B cell (primary cell): ENCODE data around the gene QKI. TPM values are rescaled to one million over a fixed set of nuclear protein-coding genes. Genes with fewer than 3 reads are reported as not detected.

Experiments used
- ATAC-seq: fragments of 200-7000 bp; cut with Tn5 transposase; one replicate; pipeline ENCODE4 v1.10.0; 2021; ENCODE audit warnings: low read depth, mild to moderate bottlenecking, moderate number of reproducible peaks, moderate library complexity
- CTCF ChIA-PET: fragments of 350-600 bp; sonication (Branson Sonifier 250); formaldehyde crosslinking; loops from one replicate; lab custom pipeline; 2021; ENCODE audit warnings: antibody characterized with exemption, inconsistent platforms; lab: Charles Lee
- POLR2A ChIA-PET: fragments of 350-600 bp; sonication (Branson Sonifier 250); formaldehyde crosslinking; loops from one replicate; lab custom pipeline; 2021; ENCODE audit warnings: antibody characterized with exemption; lab: Charles Lee
- DNase-seq: peaks from one replicate; pipeline ENCODE4 v3.0.0; 2013
- H2AFZ ChIP-seq: 2 replicates; pipeline ENCODE4 v1.6.1; 2012; ENCODE audit warnings: mild to moderate bottlenecking, low read depth, low read length; ENCODE audit not compliant: insufficient read depth, poor library complexity, severe bottlenecking
- H3K27ac ChIP-seq, 2 donors: 1 replicate in 1 of 2; 2 replicates in 1 of 2; pipeline ENCODE4 v1.5.1; 2012 to 2013; ENCODE audit warnings: low read length in 2 of 2, mild to moderate bottlenecking in 2 of 2, moderate library complexity in 1 of 2
- H3K27me3 ChIP-seq, 4 experiments: fragments of 200-600 bp in 1 of 4; sonication (generic) in 1 of 4; replicated peaks in 1 of 4; 1 replicate in 2 of 4; 2 replicates in 2 of 4; pipeline versions ENCODE4 v1.6.1 to v1.7.0; 2013 to 2016; ENCODE audit warnings: low read length in 3 of 4, mild to moderate bottlenecking in 2 of 4, mixed read lengths in 1 of 4, moderate library complexity in 1 of 4; ENCODE audit not compliant: insufficient read depth in 4 of 4, control insufficient read depth in 3 of 4; ENCODE audit errors: control extremely low read depth in 1 of 4
- H3K36me3 ChIP-seq, 2 experiments: replicated peaks in 1 of 2; 1 replicate in 1 of 2; 2 replicates in 1 of 2; pipeline versions ENCODE4 v1.6.1 to v1.7.1; 2013; ENCODE audit warnings: low read length in 1 of 2; ENCODE audit not compliant: insufficient read depth in 2 of 2, control insufficient read depth in 1 of 2; ENCODE audit errors: control extremely low read depth in 1 of 2, extremely low read depth in 1 of 2
- H3K4me1 ChIP-seq, 2 donors: fragments of 200-600 bp in 1 of 2; sonication (generic) in 1 of 2; 1 replicate in 1 of 2; 2 replicates in 1 of 2; pipeline versions ENCODE4 v1.5.1 to v1.6.1; 2013 to 2017; ENCODE audit warnings: low read length in 2 of 2; ENCODE audit not compliant: control insufficient read depth in 2 of 2, insufficient read depth in 2 of 2
- H3K4me2 ChIP-seq: replicated peaks from 2 replicates; pipeline ENCODE3; 2012; ENCODE audit warnings: mild to moderate bottlenecking, low read depth, low read length; ENCODE audit not compliant: poor library complexity, severe bottlenecking
- H3K4me3 ChIP-seq, 5 experiments: fragments of 200-600 bp in 1 of 5; sonication (generic) in 1 of 5; 1 replicate in 3 of 5; 2 replicates in 2 of 5; pipeline versions ENCODE4 v1.5.1 to v1.7.0; 2011 to 2016; ENCODE audit warnings: low read length in 4 of 5, mild to moderate bottlenecking in 4 of 5, low read depth in 2 of 5, control low read depth in 1 of 5, moderate library complexity in 1 of 5; ENCODE audit not compliant: insufficient read depth in 1 of 5; ENCODE audit errors: control extremely low read depth in 1 of 5, extremely low read depth in 1 of 5
- H3K79me2 ChIP-seq: fragments of 200-600 bp; sonication (generic); one replicate; pipeline ENCODE4 v1.6.0; 2016; ENCODE audit warnings: low read length; ENCODE audit not compliant: control insufficient read depth, insufficient read depth
- H3K9ac ChIP-seq: fragments of 200-600 bp; sonication (generic); 2 replicates; pipeline ENCODE4 v1.6.1; 2017; ENCODE audit warnings: mild to moderate bottlenecking, low read length, moderate library complexity
- H3K9me3 ChIP-seq, 3 donors: one replicate each; pipeline versions ENCODE4 v1.6.1 to v1.7.1; 2013; ENCODE audit warnings: low read length in 2 of 3; ENCODE audit not compliant: control insufficient read depth in 2 of 3, insufficient read depth in 1 of 3; ENCODE audit errors: control extremely low read depth in 1 of 3
- H4K20me1 ChIP-seq: 2 replicates; pipeline ENCODE4 v1.6.0; 2012; ENCODE audit warnings: mild to moderate bottlenecking, low read length; ENCODE audit not compliant: insufficient read depth, control insufficient read depth, poor library complexity, severe bottlenecking
- H3K27ac Mint-ChIP-seq: one replicate; pipeline ENCODE4 v1.8.0; 2021; ENCODE audit warnings: mixed read lengths
- H3K27me3 Mint-ChIP-seq: one replicate; pipeline ENCODE4 v1.8.0; 2021; ENCODE audit warnings: mixed read lengths
- H3K4me1 Mint-ChIP-seq: one replicate; pipeline ENCODE4 v1.8.0; 2021; ENCODE audit warnings: mixed read lengths
- H3K4me3 Mint-ChIP-seq: one replicate; pipeline ENCODE4 v1.8.0; 2021; ENCODE audit warnings: mixed read lengths
- H3K9me3 Mint-ChIP-seq: one replicate; pipeline ENCODE4 v1.8.0; 2022; ENCODE audit warnings: mixed read lengths; ENCODE audit not compliant: insufficient read depth
- CTCF ChIP-seq: fragments of 200-600 bp; IDR thresholded peaks from one replicate; pipeline ENCODE4 v1.8.0; 2022; ENCODE audit warnings: antibody characterized with exemption, mild to moderate bottlenecking
- EZH2 ChIP-seq: IDR thresholded peaks from 2 replicates; pipeline ENCODE4 v1.6.1; 2012; ENCODE audit warnings: borderline replicate concordance, low read depth, mild to moderate bottlenecking, moderate library complexity, low read length; ENCODE audit not compliant: insufficient read depth, poor library complexity, severe bottlenecking
- WGBS: methylation state at CpG from one replicate; pipeline ENCODE4 v1.1.5; 2013; ENCODE audit warnings: missing lambda C conversion rate; ENCODE audit not compliant: insufficient coverage; 5-methylcytosine and 5-hydroxymethylcytosine counted together
- intact Hi-C: fragments of 100-400 bp; cut with micrococcal nuclease; formaldehyde crosslinking; loops from one replicate; pipeline ENCODE4 v1.10.0; 2022
- polyA plus RNA-seq: library from polyadenylated mRNA; depleted of rRNA; stranded (reverse); fragments of >200 nt; gene quantifications from 2 replicates; pipeline ENCODE4 v1.2.3, GENCODE V29; 2012
- total RNA-seq, 2 donors: library from RNA; stranded (reverse); fragments of 120-200 nt in 1 of 2; gene quantifications; 1 replicate in 1 of 2; 2 replicates in 1 of 2; pipeline versions ENCODE4 v1.2.3 to v1.2.4, GENCODE V29; 2013 to 2022

Gene QKI
- total and polyA plus RNA-seq, 2 donors (not counting 1 experiment from before 2014, with no cell fraction given), result 38.8 to 79.5 TPM

GRCh38 chr6:163605385-163606097, 191.0 kb downstream of the QKI start:
- no peak overlapping the region for H3K9ac ChIP-seq
- peaks cover 0 to 16% (median 7%) of the 10 kb centered on the region in 3 donors for H3K9me3 ChIP-seq
- ATAC-seq (no peak), DNase-seq (no peak)
- Mint-ChIP-seq H3K27me3 (no peaks in the 10 kb centered on the region), H3K27ac (no peak overlapping the region), H3K9me3 (peaks cover 8% of the 10 kb centered on the region), H3K4me3 (no peak overlapping the region), H3K4me1 (peaks cover 8% of the 10 kb centered on the region)
- H3K27me3 ChIP-seq, result peaks cover 0 to 4% (median 0%) of the 10 kb centered on the region in 4 experiments
- TF ChIP-seq CTCF, result no peak
- no peak for TF ChIP-seq EZH2
- CTCF ChIA-PET, result no interaction called here
- POLR2A ChIA-PET, result no interaction called here
- H3K27ac ChIP-seq, result no peak overlapping the region
- H2AFZ ChIP-seq, result no peak overlapping the region
- intact Hi-C loops, result no loop called here
- H3K4me2 ChIP-seq, result no peak overlapping the region
- no peaks in the 10 kb centered on the region for H4K20me1 ChIP-seq
- WGBS, result no CpG with 5 or more reads among the region's 4 CpGs
- H3K79me2 ChIP-seq, result no peaks in the 10 kb centered on the region
- H3K4me3 ChIP-seq, result no peak overlapping the region
- no peaks in the 10 kb centered on the region for H3K4me1 ChIP-seq
- H3K36me3 ChIP-seq, result no peaks in the 10 kb centered on the region

GRCh38 chr6:163607792-163608191, 193.3 kb downstream of the QKI start:
- Histone ChIP-seq H3K4me2 (no peak overlapping the region), H3K9me3 (peaks cover 0 to 16% (median 7%) of the 10 kb centered on the region in 3 donors), H3K4me3 (no peak overlapping the region), H3K27ac (no peak overlapping the region), H4K20me1 (no peaks in the 10 kb centered on the region), H3K36me3 (no peaks in the 10 kb centered on the region), H2AFZ (no peak overlapping the region), H3K9ac (no peak overlapping the region), H3K79me2 (no peaks in the 10 kb centered on the region), H3K4me1 (no peaks in the 10 kb centered on the region), H3K27me3 (peaks cover 0 to 4% (median 0%) of the 10 kb centered on the region in 4 experiments)
- Mint-ChIP-seq H3K27me3 (no peaks in the 10 kb centered on the region), H3K4me3 (no peak overlapping the region), H3K27ac (no peak overlapping the region), H3K4me1 (peaks cover 8% of the 10 kb centered on the region), H3K9me3 (peaks cover 8% of the 10 kb centered on the region)
- intact Hi-C loops, result no loop called here
- ChIA-PET POLR2A (no interaction called here), CTCF (interaction anchor here (1.0 kb wide), 1 partner anchor 100 kb away, joined by 3 read pairs; no protein-coding TSS in a partner anchor)
- DNase-seq (no peak), ATAC-seq (no peak)
- no peak for TF ChIP-seq CTCF
- TF ChIP-seq EZH2, result no peak
- 95% methylated on average over 10 of the region's 10 CpGs for WGBS
